Measurements from ENCODE around the gene OR4B1. TPM values are rescaled to one million over a fixed set of nuclear protein-coding genes. Genes with fewer than 3 reads are reported as not detected.

Gene OR4B1
- total RNA-seq, 1 experiment from 2014 or later, result not detected

DNA sequence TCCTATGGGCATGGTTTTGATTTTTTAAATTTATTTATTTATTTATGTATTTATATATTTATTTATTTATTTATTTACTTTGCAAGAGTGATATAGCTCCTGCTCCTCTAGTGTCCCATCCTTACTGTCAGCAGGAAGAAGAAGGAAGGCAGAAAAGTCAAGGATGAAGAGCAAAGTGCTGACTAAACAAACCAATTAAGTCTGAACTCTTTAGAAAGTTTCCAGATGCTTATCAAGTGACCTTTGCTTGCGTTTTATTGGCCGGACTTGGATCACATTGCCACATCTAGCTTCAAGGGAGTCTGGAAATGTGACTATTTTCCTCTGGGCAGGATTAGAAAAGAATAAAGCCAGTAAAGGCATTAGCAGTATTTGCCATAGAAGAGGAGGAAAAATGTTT, 8.7 kb upstream of the OR4B1 start:
- BruUV-seq (replicated peaks), result no TSS peak
- Histone ChIP-seq H3K27me3 (ENCODE audit: control insufficient read depth, insufficient read depth, low read length) (no peaks in the 10 kb centered on the region), H3K4me3 (ENCODE audit: low read depth in 2 of 2, low read length in 2 of 2) (no peak overlapping the region), H3K36me3 (ENCODE audit: control insufficient read depth, insufficient read depth, low read length) (no peaks in the 10 kb centered on the region), H3K4me1 (ENCODE audit: control insufficient read depth, insufficient read depth, low read length) (no peaks in the 10 kb centered on the region), H3K27ac (ENCODE audit: low read length) (no peak overlapping the region), H3K9me3 (ENCODE audit: control insufficient read depth, insufficient read depth, low read depth, low read length) (no peaks in the 10 kb centered on the region)
- intact Hi-C loops (cut with micrococcal nuclease; ENCODE audit: unreplicated experiment), result no loop called here
- ChIA-PET POLR2A (no interaction called here), CTCF (interaction anchor here (0.7 kb wide), 1 partner anchor 10 kb away, joined by 3 read pairs; no protein-coding TSS in a partner anchor)
- TF ChIP-seq SIN3A (IDR thresholded peaks at IDR 0.05; ENCODE audit: borderline replicate concordance, insufficient read depth, low read depth, low read length) (no peak), TCF7L2 (IDR thresholded peaks at IDR 0.05; ENCODE audit: low read depth, low read length) (no peak), POLR2AphosphoS5 (IDR thresholded peaks at IDR 0.05; ENCODE audit: low read depth, low read length) (no peak)
- TF ChIP-seq, protein P1, sequence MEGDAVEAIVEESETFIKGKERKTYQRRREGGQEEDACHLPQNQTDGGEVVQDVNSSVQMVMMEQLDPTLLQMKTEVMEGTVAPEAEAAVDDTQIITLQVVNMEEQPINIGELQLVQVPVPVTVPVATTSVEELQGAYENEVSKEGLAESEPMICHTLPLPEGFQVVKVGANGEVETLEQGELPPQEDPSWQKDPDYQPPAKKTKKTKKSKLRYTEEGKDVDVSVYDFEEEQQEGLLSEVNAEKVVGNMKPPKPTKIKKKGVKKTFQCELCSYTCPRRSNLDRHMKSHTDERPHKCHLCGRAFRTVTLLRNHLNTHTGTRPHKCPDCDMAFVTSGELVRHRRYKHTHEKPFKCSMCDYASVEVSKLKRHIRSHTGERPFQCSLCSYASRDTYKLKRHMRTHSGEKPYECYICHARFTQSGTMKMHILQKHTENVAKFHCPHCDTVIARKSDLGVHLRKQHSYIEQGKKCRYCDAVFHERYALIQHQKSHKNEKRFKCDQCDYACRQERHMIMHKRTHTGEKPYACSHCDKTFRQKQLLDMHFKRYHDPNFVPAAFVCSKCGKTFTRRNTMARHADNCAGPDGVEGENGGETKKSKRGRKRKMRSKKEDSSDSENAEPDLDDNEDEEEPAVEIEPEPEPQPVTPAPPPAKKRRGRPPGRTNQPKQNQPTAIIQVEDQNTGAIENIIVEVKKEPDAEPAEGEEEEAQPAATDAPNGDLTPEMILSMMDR (IDR thresholded peaks at IDR 0.05), result no peak
- TF ChIP-seq, protein P2, sequence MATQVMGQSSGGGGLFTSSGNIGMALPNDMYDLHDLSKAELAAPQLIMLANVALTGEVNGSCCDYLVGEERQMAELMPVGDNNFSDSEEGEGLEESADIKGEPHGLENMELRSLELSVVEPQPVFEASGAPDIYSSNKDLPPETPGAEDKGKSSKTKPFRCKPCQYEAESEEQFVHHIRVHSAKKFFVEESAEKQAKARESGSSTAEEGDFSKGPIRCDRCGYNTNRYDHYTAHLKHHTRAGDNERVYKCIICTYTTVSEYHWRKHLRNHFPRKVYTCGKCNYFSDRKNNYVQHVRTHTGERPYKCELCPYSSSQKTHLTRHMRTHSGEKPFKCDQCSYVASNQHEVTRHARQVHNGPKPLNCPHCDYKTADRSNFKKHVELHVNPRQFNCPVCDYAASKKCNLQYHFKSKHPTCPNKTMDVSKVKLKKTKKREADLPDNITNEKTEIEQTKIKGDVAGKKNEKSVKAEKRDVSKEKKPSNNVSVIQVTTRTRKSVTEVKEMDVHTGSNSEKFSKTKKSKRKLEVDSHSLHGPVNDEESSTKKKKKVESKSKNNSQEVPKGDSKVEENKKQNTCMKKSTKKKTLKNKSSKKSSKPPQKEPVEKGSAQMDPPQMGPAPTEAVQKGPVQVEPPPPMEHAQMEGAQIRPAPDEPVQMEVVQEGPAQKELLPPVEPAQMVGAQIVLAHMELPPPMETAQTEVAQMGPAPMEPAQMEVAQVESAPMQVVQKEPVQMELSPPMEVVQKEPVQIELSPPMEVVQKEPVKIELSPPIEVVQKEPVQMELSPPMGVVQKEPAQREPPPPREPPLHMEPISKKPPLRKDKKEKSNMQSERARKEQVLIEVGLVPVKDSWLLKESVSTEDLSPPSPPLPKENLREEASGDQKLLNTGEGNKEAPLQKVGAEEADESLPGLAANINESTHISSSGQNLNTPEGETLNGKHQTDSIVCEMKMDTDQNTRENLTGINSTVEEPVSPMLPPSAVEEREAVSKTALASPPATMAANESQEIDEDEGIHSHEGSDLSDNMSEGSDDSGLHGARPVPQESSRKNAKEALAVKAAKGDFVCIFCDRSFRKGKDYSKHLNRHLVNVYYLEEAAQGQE (IDR thresholded peaks at IDR 0.05; ENCODE audit: insufficient read depth in 1 of 2, low read depth in 2 of 2, low read length in 1 of 2), result no peak
- DNase-seq (ENCODE audit: low read depth, low spot score), result no peak
- in situ Hi-C loops (cut with HindIII; ENCODE audit: low pct_unique_long_range_greater_than_20kb, low sequenced_read_pairs), result no loop called here
- no peak for ATAC-seq

DNA sequence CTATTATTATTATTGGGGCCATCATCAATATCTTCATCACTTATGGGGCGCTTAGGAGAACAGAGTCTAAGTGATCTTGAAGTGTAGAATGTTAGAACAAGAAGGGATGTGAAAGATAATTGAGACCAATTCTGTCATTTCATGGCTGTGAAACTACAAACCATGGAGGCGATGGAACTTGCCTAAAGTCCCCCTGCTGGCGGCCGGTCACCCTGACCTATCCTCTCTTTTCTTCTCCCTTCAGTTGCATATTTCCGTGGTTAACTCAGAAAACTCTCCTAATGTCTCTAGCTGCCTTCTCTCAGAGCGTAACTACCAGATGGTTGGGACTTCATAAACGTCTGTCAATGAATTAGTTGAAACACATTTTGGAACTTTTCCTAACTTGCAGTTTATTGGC, 6.6 kb upstream of the OR4B1 start:
- Histone ChIP-seq H3K4me1 (ENCODE audit: control insufficient read depth, insufficient read depth, low read length) (no peaks in the 10 kb centered on the region), H3K27ac (ENCODE audit: low read length) (no peak overlapping the region), H3K36me3 (ENCODE audit: control insufficient read depth, insufficient read depth, low read length) (no peaks in the 10 kb centered on the region), H3K9me3 (ENCODE audit: control insufficient read depth, insufficient read depth, low read depth, low read length) (no peaks in the 10 kb centered on the region), H3K27me3 (ENCODE audit: control insufficient read depth, insufficient read depth, low read length) (no peaks in the 10 kb centered on the region), H3K4me3 (ENCODE audit: low read depth in 2 of 2, low read length in 2 of 2) (no peak overlapping the region)
- no peak for TF ChIP-seq TCF7L2 (IDR thresholded peaks at IDR 0.05; ENCODE audit: low read depth, low read length)
- TF ChIP-seq POLR2AphosphoS5 (IDR thresholded peaks at IDR 0.05; ENCODE audit: low read depth, low read length), result no peak
- TF ChIP-seq, protein P1 (IDR thresholded peaks at IDR 0.05), result peak; percentile 52
- ChIA-PET POLR2A (no interaction called here), CTCF (no interaction called here)
- in situ Hi-C loops (cut with HindIII; ENCODE audit: low pct_unique_long_range_greater_than_20kb, low sequenced_read_pairs) (no loop called here), intact Hi-C loops (cut with micrococcal nuclease; ENCODE audit: unreplicated experiment) (no loop called here)
- ATAC-seq (peak; percentile 53; the same call in 1 of the 2 replicates), DNase-seq (ENCODE audit: low read depth, low spot score) (no peak)
- no TSS peak for BruUV-seq (replicated peaks)

All from Panc1 (cell line).